DMS114 treated with DMSO at 0.1 percent for 48 hours (cell line): ENCODE measurements around the gene UGT2A3.
"Not testable (repeated sequence)": the region's sequence is repeated elsewhere in the genome, so short reads cannot be mapped to it uniquely, and the experiment has no call there.

Experiments
- DNase-seq: peaks from one replicate; lab custom pipeline; 2025; ENCODE audit not compliant: unreplicated experiment; lab: John Stamatoyannopoulos, UW

UGT2A3 gene

GRCh38 chr4:68951078-68951805, at the start of gene UGT2A3:
Gene UGT2A3, minus strand, starts transcription at chr4:68951804. Its CDS starts 44 bp downstream, at chr4:68951760.
- DNase-seq = no peak

GRCh38 chr4:68997040-68997439, 45.4 kb upstream of the UGT2A3 start:
- no peak for DNase-seq

DNA sequence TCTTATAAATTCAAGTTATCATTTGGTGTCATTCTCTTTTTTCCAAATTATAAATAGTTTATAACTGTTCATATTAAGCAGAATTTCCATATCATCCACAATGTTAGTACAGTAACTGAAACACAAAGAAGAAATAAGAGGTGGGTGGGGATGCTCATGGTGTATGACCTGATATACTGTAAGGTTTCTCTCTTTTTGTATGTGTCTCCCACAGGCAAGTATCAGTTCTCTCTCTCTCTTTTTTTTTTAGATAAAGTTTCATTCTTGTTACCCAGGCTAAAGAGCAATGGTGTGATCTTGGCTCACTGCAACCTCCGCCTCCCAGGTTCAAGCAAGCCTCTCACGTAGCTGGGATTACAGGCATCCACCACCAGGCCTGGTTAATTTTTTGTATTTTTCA, 43.7 kb upstream of the UGT2A3 start:
- DNase-seq = no peak

- no peak for DNase-seq
Measured at GRCh38 chr4:68987007-68987406, 35.4 kb upstream of the UGT2A3 start.

DNA sequence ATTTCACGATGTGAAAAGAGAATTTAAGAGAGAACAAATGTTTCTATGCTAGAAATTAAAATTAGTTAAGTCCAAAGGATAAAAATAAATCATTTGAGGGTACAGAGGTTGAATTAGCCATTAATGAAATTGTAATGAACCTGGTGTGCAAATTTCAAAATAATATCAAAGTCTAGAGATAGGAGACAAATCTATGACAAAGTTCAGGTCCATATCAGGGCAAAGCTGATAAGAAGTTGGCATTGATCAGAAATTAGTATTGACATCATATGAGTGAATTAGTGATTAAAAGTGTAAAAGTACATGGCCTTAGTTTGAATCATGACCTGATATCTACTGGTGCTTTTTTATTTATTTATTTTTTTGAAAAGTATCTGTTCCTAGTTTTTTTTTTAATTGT, 33.8 kb upstream of the UGT2A3 start:
- DNase-seq = no peak

GRCh38 chr4:68984947-68985346, 33.3 kb upstream of the UGT2A3 start:
- DNase-seq = no peak

GRCh38 chr4:68963374-68963773, 11.8 kb upstream of the UGT2A3 start:
- no peak for DNase-seq

DNA sequence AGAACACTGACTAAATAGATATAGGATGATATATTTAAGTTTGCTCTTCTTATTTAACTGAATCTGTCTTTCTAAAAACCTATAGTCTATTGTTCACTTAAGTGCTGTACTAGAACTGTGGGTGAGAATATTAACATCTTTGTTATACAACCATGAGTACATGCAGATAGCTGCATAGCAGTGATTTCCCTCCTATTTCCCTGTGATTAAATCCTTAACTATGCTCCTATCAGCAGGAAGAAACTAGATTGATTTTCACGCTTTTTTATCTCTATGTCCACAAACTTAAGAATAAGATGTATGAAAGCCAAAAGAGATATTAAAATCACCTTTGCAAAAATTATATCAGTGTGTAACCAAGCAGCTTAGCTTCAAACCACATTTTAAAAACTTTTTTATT, 11.3 kb upstream of the UGT2A3 start:
- DNase-seq = no peak

DNA sequence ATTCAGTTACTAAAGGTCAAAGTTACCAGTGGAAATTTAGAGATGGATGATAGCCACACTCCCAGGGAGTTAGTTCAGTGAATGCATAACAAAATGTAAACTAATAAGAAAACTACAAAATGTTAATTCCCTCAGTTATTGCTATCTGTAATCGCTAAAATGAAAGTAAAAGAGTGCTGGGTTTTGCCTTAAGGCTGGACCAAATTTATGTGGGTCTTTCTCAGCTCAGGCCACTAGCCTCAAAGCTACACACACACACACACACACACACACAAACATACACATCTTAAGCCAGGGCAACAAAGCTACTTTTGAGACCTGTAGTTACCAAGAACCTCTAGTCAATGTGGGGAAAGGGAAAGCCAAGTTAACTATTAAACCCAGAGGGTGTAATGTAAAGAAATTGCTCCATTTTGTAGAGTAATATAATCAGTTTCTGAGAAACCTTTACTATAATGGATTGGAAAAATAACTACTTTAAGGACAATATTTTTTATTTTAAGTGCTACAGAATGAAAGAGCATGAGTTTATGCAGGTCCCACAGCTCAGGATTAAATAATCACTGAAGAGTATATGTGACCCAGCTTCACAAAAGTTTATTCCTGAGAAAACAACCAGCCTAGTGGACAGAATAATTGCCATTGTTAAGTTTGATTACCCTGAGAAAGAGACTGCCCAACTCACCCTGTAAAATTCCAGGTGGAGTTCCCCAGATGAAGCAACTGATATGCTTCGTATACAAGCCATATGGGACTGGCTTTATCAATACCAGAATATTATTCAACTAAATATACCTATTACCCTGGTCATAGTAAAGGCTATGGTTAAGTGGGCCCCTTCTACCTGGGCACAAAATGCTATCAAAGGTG, 8.9 kb upstream of the UGT2A3 start:
- DNase-seq = no peak

DNA sequence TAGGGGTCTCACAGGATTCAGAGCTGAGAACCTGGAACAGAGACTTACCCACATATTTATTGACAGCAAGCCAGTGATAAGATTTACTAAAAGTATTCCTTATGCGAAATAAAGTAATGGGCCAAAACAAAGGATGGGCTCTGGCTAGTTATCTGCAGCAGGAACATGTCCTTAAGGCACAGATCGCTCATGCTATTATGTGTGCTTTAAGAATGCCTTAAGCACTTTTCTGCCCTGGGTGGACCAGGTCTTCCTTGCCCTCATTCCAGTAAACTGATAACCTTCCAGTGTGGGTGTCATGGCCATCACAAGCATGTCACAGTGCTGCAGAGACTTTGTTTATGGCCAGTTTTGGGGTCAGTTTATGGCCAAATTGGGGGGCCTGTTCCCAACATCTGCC, 7.5 kb upstream of the UGT2A3 start:
- DNase-seq = not testable (repeated sequence)

- DNase-seq = no peak
Measured at GRCh38 chr4:68954126-68954525, 2.5 kb upstream of the UGT2A3 start.

DNA sequence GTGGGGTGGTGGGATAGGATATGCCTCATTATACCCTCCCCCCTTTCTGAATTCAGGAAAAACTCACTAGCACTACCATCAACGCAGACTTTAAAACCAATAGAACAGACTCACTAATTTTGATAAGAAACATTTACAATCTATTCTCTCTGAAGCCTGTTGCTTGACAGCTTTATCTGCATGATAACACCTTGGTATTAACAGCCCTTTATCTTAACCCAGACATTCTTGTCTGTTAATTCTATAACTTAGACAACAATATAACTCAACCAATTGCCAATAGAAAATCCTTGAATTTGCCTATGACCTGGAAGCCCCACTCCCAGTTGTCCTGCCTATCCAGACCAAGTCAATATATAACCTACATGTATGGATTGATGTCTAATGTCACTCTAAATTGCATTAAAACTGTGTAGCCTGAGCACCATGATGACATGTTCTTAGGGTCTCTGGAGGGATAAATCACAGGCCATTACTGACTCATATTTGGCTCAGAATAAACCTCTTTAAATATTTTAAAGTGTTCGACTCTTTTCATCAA, 1.5 kb upstream of the UGT2A3 start:
- no peak for DNase-seq

DNA sequence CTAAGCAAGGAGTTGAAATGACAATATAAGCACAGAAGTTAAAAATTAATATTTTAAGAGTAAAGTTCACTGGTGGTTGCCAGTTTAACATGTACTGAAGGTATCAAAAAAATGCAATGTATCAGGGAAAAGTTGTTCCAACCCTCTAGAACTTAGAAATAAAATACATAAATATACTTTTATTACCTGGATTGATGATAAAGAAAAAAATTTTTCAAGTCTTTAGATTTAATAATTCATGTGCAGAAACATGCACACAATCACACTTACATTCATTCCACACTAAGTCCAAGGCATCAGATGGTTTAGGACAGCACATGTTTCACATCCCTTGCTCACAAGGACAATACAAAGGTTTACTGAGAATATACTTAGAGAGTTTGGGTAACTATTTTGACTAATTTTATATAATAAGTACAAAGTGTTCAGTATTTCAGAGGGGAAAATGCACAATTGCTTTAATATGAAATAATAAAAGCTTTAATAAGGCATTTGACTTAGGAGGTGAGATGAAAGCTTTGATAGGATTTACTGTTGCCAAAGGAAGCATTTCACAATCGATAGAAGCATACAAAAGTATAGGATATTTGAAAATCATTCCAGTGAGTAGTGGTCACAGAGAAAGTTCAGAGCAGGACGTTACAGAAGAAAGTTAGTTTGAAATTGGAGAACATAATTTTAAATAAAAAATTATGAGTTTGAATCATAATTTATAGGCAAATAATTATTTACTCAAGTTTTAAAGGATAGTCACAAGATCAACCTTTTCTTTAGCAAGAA, 392 bp upstream of the UGT2A3 start:
- DNase-seq = no peak

- DNase-seq = no peak
Measured at GRCh38 chr4:68950033-68950432, 1.6 kb downstream of the UGT2A3 start.

GRCh38 chr4:68948985-68949384, 2.6 kb downstream of the UGT2A3 start:
- no peak for DNase-seq

DNA sequence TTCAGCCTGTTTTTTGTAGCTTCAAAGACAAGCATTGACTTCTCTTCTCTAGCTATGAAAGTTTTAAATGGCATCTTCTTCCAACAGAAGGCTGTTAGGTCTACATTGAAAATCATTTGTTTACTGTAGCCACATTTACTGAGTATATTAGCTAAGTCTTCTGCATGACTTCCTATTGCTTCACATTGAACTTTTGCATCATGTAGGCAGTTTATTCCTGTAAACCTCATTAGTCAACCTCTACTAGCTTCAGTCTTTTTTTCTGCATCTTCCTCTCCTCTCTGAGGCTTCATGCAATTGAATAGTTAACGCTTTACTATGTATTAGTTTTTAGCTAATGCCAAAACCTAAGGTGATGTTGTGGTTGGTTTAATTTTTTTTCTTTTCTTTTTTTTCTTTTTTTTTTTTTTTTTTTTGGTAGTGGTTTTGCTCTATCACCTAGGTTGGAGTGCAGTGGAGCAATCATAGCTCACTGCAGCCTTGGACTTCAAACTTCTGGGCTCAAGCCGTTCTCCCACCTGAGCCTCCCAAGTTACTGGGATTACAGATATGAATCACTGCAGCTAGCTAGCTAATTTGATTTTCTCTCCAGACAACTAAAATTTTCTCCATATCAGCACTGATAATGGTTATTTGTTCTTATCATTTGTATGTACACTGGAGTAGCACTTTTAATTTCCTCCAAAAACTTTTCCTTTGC, 3.4 kb downstream of the UGT2A3 start:
- DNase-seq = no peak

- no peak for DNase-seq
Measured at GRCh38 chr4:68929076-68929737, 22.4 kb downstream of the UGT2A3 start.

GRCh38 chr4:68927165-68927564, 24.4 kb downstream of the UGT2A3 start:
- DNase-seq = no peak

GRCh38 chr4:68922202-68922601, 29.4 kb downstream of the UGT2A3 start:
- DNase-seq = not testable (repeated sequence)

GRCh38 chr4:68921051-68921450, 30.6 kb downstream of the UGT2A3 start:
- no peak for DNase-seq
